ENCODE results near the gene MICALL1. TPM values are rescaled to one million over a fixed set of nuclear protein-coding genes. Genes with fewer than 3 reads are reported as not detected.

The MICALL1 gene
- total RNA-seq, 4 donors from 2014 or later, result 125 to 157 (median 131) TPM

DNA sequence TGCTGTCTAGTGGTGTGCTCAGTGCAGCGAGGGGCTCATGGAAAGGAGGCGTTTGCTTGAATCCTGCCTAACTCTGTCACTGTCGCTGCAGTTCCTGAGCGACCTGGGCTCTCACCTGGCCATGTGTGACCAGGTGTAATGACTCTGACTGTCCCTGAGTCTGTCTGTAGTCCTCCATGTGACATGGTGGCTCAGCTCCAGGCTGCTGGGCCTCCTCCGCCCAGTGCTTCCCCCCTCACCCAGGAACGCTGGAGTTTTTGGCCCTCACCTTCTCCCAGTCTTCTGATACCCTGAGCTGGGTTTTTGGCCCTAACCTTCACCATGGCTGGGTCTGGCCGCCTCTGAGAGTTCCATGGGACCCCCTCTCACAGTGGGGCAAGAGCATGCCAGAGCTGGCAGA is 20.3 kb downstream of the MICALL1 start:
- 100% methylated on average over 1 of the region's 7 CpGs for WGBS
- Histone ChIP-seq H3K4me1 (peaks cover 15% of the 10 kb centered on the region), H3K4me3 (no peak overlapping the region), H3K9me3 (no peaks in the 10 kb centered on the region), H3K36me3 (peaks cover 88% of the 10 kb centered on the region), H3K27me3 (no peaks in the 10 kb centered on the region), H3K27ac (no peak overlapping the region)
- DNase-seq (ENCODE audit: low spot score in 2 of 2), result no peak
- TF ChIP-seq, protein P1, sequence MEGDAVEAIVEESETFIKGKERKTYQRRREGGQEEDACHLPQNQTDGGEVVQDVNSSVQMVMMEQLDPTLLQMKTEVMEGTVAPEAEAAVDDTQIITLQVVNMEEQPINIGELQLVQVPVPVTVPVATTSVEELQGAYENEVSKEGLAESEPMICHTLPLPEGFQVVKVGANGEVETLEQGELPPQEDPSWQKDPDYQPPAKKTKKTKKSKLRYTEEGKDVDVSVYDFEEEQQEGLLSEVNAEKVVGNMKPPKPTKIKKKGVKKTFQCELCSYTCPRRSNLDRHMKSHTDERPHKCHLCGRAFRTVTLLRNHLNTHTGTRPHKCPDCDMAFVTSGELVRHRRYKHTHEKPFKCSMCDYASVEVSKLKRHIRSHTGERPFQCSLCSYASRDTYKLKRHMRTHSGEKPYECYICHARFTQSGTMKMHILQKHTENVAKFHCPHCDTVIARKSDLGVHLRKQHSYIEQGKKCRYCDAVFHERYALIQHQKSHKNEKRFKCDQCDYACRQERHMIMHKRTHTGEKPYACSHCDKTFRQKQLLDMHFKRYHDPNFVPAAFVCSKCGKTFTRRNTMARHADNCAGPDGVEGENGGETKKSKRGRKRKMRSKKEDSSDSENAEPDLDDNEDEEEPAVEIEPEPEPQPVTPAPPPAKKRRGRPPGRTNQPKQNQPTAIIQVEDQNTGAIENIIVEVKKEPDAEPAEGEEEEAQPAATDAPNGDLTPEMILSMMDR (IDR thresholded peaks at IDR 0.05), result no peak
- no peak for TF ChIP-seq POLR2A (IDR thresholded peaks at IDR 0.05)
- no peak for TF ChIP-seq POLR2AphosphoS5 (IDR thresholded peaks at IDR 0.05)
- TF ChIP-seq EP300 (IDR thresholded peaks at IDR 0.05), result no peak

DNA sequence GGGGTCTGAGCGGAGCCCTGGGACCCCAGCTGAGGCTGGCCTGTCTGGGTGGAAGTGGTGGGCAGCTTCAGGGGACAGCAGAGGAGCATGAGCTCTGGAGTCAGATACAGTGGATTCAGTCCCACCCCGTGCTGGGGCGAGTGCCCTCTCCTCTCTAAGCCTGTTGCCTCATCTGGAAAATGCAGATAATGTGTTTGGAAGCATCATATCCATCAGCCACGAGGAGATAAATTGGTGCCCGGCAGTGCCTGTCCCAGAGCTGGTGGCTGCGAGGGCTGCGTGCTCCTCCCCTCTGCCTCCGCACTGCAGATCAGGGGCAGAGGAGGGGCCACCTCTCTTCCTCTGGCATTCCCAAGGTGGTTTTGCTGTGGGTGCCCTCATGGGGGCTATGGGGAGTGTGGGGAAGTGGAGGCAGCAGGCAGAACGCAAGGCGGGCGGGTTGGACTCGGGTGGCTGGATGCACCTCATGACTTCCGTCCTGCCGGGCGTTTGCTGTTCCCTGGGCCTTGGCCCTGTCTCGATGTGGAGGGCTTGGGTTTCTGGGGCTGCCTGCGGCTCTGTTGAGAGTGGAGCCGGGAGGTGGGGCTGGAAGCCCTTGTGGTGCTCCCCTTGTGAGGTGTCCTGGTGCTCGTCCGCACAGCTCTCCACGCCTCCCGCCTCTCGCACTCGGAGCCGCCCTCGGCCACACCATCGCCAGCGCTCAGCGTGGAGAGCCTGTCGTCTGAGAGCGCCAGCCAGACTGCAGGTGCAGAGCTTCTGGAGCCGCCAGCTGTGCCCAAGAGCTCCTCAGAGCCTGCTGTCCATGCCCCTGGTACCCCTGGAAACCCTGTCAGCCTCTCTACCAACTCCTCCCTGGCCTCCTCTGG is 20.9 kb downstream of the MICALL1 start:
- H3K4me3 ChIP-seq, result no peak overlapping the region
- no peak for DNase-seq (ENCODE audit: low spot score in 2 of 2)

DNA sequence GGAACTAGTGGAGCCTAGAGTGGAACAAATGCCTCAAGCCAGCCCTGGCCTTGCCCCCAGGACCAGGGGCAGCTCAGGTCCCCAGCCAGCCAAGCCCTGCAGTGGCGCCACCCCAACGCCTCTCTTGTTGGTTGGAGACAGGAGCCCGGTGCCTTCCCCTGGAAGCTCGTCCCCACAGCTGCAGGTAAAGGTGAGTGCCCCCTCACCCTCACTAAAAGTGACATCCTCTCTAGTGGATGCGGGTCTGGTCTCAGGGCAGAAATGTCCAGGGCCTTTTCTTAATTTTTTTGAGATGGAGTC is 21.5 kb downstream of the MICALL1 start:
- TF ChIP-seq POLR2AphosphoS5 (IDR thresholded peaks at IDR 0.05) (no peak), EP300 (IDR thresholded peaks at IDR 0.05) (no peak)
- no peaks in the 10 kb centered on the region for H3K27me3 ChIP-seq
- no peak overlapping the region for H3K4me3 ChIP-seq
- DNase-seq (ENCODE audit: low spot score in 2 of 2), result no peak
- no peak overlapping the region for H3K27ac ChIP-seq
- no peaks in the 10 kb centered on the region for H3K9me3 ChIP-seq
- 100% methylated on average over 2 of the region's 5 CpGs for WGBS
- H3K36me3 ChIP-seq, result peaks cover 91% of the 10 kb centered on the region
- peaks cover 24% of the 10 kb centered on the region for H3K4me1 ChIP-seq

More for the DNA sequence above, 20.9 kb downstream of the MICALL1 start:
- 94% methylated on average over 20 of the region's 32 CpGs for WGBS
- H3K36me3 ChIP-seq, result peaks cover 89% of the 10 kb centered on the region
- TF ChIP-seq POLR2A (IDR thresholded peaks at IDR 0.05) (no peak), EP300 (IDR thresholded peaks at IDR 0.05) (no peak), POLR2AphosphoS5 (IDR thresholded peaks at IDR 0.05) (no peak)
- TF ChIP-seq, protein P1 (IDR thresholded peaks at IDR 0.05), result no peak
- H3K27me3 ChIP-seq, result no peaks in the 10 kb centered on the region
- no peak overlapping the region for H3K27ac ChIP-seq
- no peaks in the 10 kb centered on the region for H3K9me3 ChIP-seq
- H3K4me1 ChIP-seq, result peaks cover 20% of the 10 kb centered on the region

DNA sequence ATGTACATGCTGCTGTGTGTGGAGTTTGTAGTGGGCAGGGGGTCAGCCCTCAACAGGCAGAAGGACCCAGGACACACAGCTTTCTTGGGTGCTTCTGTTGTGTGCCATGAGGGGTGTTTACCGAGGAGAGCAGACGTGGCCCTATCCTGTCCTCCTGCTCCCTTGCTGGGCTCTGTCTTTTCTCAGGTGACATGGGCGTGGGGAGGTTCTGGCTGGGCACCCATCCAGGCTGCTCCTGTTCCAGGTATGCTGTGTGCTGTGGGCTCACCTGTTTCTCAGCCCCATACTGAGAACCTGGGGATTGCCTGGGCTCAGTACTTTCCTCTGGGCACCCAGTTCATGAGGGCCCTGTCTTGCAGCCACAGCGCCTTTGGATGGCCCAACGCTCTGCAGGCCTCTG is 23.3 kb downstream of the MICALL1 start:
- no peak for DNase-seq (ENCODE audit: low spot score in 2 of 2)
- Histone ChIP-seq H3K4me1 (peaks cover 42% of the 10 kb centered on the region), H3K9me3 (no peaks in the 10 kb centered on the region), H3K4me3 (no peak overlapping the region), H3K27me3 (no peaks in the 10 kb centered on the region), H3K27ac (peak overlapping the region; percentile 17), H3K36me3 (peaks cover 82% of the 10 kb centered on the region)
- 60% methylated on average over 4 of the region's 5 CpGs for WGBS
- TF ChIP-seq POLR2A (IDR thresholded peaks at IDR 0.05), result no peak
- TF ChIP-seq EP300 (IDR thresholded peaks at IDR 0.05), result no peak
- TF ChIP-seq, protein P1 (IDR thresholded peaks at IDR 0.05), result no peak
- TF ChIP-seq POLR2AphosphoS5 (IDR thresholded peaks at IDR 0.05), result no peak

DNA sequence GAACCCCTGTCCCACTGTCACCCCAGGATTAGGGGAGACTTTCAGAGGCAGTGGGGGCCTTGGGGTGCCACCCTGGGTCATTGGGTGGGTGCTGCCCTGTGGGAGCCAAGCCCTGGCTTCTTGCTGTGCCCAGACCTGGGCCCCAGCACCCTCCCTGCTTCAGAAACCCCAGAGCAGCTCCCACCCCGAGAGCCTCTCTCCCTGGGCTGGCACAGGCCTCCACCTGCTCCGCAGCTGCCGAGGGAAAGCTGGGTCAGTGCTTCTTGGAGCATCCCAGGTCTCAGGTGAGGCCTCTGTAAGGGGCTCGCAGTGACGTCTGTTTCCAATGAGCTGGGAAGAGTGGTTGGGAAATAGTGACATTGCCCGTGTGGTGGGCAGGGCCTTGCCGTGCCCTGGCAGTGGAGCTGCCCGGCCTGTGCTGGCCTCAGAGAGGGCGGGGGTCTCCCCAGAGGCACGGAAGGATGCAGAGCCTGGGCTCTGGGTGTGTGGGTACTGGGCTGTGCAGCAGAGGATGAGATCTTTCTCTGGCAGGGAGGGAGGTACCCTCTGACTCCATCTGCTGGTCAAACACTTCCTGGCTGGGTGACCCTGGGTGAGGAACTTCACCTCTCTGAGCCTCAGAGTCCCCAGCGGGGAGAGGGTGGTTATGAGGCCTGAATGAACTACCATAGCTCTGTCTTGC is 24.3 kb downstream of the MICALL1 start:
- H3K4me1 ChIP-seq, result peaks cover 43% of the 10 kb centered on the region
- peaks cover 72% of the 10 kb centered on the region for H3K36me3 ChIP-seq
- H3K27ac ChIP-seq, result peak overlapping the region; percentile 17
- no peaks in the 10 kb centered on the region for H3K9me3 ChIP-seq
- H3K27me3 ChIP-seq, result no peaks in the 10 kb centered on the region
- TF ChIP-seq EP300 (IDR thresholded peaks at IDR 0.05) (no peak), POLR2A (IDR thresholded peaks at IDR 0.05) (no peak), POLR2AphosphoS5 (IDR thresholded peaks at IDR 0.05) (no peak)
- TF ChIP-seq, protein P1 (IDR thresholded peaks at IDR 0.05), result peak in 1 of 2 donors; percentile 31
- WGBS, result 63% methylated on average over 4 of the region's 11 CpGs
- H3K4me3 ChIP-seq, result no peak overlapping the region
- DNase-seq (ENCODE audit: low spot score in 2 of 2), result no peak
